T follicular helper cell (primary cell): ENCODE data around the gene IMMP1L.

Experiments
- DNase-seq: peaks from one replicate; pipeline ENCODE4 v3.0.0-alpha.2; 2020; ENCODE audit warnings: low read depth

Gene IMMP1L

GRCh38 chr11:31477528-31478222 is 31.7 kb downstream of the IMMP1L start:
- no peak for DNase-seq

- DNase-seq, result no peak
These were observed 35.3 kb downstream of the IMMP1L start for GRCh38 chr11:31474083-31474482.

DNA sequence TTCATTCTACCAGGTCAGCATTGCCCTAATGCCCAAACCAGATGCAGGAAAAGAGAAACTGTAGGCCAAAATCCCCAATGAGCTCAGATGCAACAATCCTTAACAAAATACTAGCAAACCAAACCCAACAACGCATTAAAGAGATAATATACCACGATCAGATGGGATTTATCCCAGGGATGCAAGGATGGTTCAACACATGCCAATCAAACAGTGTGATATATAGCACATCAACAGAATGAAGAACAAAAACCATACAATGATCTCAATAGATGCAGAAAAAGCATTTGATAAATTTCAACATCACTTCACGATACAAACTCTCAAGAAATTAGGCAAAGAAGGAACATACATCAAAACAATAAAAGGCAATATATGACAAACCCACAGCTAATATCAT is 45.0 kb downstream of the IMMP1L start:
- no peak for DNase-seq

DNA sequence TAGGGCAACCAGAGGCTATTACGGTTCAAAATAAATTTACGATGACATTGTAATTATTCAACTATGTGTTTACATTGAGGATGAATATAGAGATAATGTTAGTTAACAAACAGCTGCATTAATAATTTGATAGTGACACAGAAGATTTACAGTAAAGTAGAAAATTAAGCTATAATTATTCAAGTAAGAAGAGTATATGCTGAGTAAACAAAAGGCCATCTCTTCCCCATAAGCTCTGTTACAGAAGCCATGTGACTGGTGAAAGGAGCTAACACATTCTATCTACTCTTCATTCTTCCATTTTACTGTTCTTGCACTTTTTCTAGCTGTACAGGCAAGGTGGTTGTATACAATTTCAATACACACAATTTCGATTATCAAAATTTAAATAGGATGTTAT is 54.2 kb downstream of the IMMP1L start:
- no peak for DNase-seq

- DNase-seq, result no peak
These were observed 58.6 kb downstream of the IMMP1L start for GRCh38 chr11:31450841-31451240.

DNA sequence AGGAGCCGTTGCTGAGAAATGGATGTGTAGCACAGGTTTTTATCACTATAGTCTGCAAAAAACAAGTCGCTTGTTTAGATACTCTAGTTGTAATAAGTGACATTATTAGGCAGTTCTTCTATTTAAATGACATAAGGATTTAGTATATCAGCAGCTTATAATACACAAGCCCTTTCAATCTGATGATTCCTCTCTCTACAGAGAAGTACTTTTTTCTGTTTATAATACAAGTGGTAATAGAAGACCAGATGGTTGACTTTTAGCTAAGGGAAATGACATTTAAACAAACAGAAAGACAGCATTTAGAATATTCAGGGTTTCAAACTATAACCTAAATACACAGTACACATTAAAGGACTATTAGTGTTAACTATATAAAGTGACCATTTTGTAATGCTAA is 60.4 kb downstream of the IMMP1L start:
- DNase-seq, result no peak

DNA sequence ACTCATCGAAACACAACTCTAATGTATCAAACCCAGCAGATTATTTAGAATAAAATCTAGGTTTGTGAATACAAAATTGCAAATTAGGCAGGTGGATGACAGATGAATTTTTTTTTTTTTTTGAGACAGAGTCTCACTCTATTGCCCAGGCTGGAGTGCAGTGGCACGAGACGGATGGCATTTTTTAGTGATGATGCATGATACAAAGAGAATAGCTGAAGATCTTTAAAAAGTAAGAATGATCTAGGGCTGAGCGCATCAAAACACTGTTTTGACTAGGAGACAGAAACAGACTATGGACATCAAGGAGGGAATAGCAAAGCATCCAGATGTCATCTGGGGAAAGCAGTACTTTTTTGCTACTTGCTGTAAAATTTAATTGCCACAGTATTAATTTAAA is 63.8 kb downstream of the IMMP1L start:
- DNase-seq, result no peak

DNA sequence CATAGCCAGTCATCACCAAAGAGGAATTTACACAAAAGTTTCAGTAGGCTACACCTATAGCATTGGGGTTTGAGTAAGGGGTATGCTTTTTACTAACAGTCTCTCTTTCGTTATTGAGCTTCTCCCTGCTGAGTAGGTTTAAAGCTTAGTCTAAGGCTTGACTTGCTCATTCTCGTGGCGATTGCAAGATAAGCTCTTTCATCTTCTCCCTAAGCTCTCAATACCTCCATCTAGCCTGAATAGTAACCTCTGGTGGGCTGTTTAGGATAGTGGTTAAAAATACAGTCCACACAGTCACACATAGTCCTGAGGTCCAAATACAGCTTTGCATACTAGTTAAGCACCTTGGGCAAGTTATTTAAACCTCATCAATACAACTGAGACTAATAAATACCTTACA is 65.6 kb downstream of the IMMP1L start:
- DNase-seq, result no peak

DNA sequence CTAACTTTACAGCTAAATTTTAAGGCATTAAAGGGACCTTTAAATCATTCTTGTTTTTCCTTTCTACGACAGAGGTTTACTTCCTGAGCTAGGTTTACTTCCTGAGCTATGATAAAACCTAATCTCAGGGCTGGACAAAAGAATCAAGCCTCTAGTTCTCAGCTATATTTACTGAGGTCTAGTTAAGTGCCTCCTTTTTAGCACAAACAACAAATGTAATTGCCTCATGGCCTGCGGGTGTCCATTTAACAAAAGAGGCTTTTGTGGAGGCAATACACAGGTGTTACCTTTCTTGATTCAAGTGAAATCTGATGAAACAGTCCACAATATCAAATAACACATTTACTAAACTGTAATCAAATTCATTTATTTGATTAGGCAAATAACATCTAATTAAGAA is 67.3 kb downstream of the IMMP1L start:
- DNase-seq, result no peak

DNA sequence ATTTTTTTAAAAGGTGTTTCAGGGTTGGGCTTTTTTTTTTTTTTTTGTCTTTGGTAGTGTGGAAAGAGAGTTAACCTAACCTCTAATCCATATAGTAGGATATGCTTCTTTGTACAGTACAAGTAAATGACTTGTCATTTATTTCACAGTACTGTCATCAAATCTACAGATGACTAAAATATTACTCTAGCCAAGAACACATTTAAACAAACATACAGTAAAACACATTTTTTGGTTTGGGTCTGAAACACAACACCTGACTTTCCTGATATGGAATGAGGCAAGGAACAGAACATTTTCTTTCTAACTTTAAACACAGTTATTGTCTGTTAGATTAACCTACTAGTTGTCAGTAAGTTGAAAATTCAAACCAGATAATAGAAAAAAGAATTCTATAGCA is 68.1 kb downstream of the IMMP1L start:
- DNase-seq, result no peak

- DNase-seq, result no peak
These were observed 71.5 kb downstream of the IMMP1L start for GRCh38 chr11:31437742-31438435.

- no peak for DNase-seq
These were observed 75.6 kb downstream of the IMMP1L start for GRCh38 chr11:31433851-31434250.

GRCh38 chr11:31424652-31425051 is 84.8 kb downstream of the IMMP1L start:
- DNase-seq, result no peak

DNA sequence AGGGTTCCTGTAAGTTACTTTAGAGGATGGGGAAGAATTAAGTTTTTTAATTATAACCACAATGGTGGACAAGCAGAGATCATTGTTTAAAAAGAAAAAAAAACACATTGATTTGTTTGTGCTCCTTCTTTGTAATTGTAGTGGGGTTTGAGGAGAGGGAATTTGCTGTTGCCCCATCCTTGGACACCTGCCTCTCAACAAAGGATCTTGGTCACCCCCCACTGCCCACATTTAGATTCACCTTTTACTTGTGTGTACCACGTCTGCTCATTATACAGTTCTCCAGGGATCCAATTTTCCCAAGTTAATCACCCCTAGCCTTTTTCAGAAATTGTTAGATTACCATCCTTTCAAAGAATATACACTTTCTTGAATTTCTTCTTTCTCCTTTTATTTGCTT is 86.7 kb downstream of the IMMP1L start:
- no peak for DNase-seq

- no peak for DNase-seq
These were observed 87.6 kb downstream of the IMMP1L start for GRCh38 chr11:31421820-31422219.

DNA sequence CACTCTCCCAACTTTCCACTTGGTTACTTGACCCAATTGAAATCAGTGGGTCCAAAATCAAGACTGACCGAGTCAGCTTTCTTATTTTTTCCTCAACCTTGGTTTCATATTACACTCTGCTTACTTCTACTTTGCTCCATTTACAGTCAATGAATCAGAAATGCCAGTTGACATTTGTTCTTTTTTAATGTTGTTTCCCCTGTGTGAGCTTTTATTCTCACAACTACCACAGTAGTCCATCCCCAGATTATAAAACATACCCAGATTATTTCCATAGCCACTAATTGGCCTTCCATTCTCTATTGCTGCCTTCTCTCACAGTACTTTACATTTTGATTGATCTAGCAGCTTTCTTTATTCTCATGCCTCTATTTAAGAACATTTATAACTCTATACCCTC is 89.8 kb downstream of the IMMP1L start:
- DNase-seq, result no peak

DNA sequence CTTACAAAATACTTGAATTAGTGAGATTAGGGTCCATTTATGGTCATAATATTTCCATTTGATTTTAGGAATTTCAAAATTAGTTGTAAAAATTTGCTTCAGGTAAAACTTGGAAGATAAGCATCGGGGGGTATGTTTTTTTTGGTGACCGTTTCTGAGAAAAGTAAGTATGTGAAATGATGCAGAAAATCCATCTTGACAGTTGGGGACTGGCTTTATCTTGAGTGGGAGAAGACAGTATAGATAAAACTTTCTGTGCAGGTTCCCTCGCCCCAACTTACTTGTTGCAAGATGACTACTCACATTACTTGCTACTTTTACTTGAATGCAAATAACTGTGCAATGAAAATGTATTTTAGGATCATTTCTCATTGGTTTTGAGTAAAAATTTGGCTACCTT is 90.3 kb downstream of the IMMP1L start:
- no peak for DNase-seq

DNA sequence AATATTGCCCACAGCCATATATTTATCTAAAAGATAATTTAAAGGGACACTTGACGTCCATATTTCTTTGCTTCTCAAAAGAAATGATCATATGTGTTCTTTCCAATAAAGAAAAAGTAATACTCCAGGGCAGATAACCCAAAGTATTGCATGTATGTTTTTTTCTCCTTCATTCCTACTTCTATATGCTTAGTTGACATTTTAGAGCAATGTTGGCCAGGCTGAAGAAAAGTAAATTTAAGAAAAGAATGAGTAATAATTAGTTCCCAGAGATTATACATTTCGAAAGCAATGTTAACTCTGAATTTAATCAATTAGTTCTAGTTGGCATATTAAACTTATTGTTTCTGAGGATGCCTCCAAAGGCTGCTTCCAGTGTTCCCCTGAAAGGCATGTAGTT is 91.6 kb downstream of the IMMP1L start:
- DNase-seq, result no peak

DNA sequence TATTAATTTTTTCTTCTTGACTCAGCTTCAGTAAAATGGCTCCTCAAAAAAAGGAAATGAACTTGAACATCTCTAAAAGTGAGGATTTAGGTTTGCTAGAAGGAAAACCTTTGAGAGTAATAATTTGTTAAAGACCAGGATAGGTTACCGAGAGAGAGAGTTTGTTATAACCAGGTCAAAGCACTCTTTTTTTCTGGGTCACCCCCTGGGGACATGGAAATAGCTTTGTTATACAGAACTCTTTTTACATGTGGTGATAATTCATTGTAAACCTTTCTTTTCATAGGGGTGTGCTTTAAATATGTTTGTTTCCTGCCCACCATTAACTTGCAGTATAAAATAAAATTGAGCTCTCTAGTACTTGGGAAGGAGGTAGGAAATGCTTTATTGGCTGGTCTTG is 92.1 kb downstream of the IMMP1L start:
- no peak for DNase-seq

DNA sequence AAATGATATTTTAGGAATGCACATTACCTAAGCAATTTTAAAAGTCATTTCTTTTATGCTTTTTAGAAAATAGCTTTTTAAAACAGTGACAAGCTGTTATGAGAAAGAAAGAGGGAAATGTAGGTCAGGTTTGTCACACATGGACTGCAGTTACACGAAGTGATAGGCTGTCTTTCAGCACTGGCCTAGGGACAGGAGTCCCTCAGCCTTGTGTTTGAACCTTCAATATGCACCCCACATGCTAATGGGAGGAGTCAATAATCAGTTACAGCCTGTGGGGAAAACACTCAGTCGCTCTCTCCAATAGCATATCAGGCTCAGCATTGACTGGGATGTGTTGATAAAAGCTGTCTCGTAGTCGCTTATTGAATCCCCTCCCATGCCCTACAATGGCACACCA is 94.0 kb downstream of the IMMP1L start:
- no peak for DNase-seq

DNA sequence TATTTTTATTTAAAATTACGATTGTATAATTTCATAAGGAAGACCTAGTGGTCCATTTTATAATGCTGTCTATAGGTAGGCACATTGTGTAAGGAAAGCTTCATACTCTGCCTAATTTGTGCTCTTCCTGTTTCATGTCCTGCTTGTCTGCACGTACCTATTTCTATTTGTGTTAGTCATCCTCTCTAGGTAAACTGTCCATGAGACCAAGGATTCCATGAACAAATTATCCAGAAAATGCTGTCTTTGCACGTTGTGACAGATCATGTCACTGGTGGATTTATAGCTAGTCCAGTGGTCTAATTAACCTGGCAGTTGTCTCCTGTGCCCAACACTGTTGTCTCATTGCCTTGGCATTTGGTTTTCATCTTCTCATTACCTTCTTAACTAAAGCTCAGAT is 95.1 kb downstream of the IMMP1L start:
- DNase-seq, result no peak

GRCh38 chr11:31412946-31413345 is 96.5 kb downstream of the IMMP1L start:
- DNase-seq, result no peak

- no peak for DNase-seq
These were observed 101.2 kb downstream of the IMMP1L start for GRCh38 chr11:31408201-31408600.

DNA sequence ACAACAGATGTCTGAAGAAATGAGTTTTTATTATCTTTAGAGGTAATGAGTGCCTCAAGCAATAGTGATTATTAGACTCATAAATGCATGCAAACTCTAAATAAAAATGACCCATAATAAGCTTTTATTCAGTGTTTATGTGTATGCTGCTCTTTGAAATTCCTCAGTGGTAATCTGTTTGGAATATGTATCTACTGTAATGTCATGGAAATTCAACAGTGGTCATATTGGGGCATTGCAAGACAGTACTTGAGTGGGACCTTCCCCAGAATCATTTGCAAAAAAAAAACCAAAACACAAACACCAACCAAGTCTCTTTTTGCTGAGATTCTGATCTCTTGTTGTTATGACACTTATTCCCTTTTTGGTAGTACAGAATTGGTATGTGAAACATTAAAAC is 104.8 kb downstream of the IMMP1L start:
- DNase-seq, result no peak
